ENCODE data around the gene RHBG.

DNA sequence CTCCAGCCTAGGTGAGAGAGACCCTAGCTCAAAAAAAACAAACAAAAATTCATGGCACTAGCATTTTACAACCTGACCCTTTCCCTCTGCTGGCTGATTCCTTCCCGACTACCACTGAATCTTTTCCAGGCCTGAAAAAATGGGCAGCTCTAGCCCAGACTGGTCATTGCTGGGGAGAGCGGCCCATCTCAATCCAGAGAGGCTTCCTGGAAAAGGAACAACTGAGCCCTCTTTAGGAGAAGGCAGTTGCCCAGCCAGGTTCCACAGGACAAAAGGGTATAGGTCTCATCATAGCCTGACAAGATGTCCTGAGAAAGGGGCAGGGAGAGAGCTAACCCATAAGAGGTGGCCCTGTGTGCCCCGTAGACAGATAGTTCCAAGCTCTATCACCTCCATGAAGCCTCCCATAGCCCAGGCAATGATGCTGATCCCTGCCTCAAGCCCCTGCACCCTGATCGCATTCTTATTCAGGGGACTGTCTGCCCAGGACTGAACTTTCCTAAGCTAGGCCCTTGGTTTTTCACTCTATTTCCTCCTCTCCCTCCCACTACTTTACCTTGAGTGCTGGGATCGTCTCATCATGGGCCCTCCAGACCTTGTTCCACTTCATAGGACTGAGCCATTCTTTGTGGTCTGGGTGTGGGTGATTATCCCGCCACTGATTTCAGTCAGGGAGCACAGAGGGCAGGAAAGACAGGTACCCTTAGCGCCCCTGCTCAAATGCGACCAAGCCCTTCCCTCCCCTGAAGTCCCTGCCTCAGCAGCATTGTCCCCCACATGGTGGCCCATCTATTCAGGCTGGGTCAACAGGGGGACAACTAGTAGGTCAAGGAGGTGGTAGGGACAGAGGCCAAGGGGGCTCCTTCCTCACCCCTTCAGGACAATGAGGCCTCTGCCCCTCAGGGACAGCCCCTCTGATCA is 18.2 kb downstream of the RHBG start:
- TF ChIP-seq POLR2A (IDR thresholded peaks at IDR 0.05) = no peak
- no peak for TF ChIP-seq CTCF (IDR thresholded peaks at IDR 0.05 in 4 of 5, conservative IDR thresholded peaks at IDR 0.05 in 1 of 5)

Data from gastrocnemius medialis (tissue), 4 donors.